Renal cortical epithelial cell (primary cell): Measurements from ENCODE around the gene LUC7L3. TPM values are rescaled to one million over a fixed set of nuclear protein-coding genes. Genes with fewer than 3 reads are reported as not detected.
"Not testable (repeated sequence)": the region's sequence is repeated elsewhere in the genome, so short reads cannot be mapped to it uniquely, and the experiment has no call there.

Experiments used
- DNase-seq: peaks from one replicate; pipeline ENCODE4 v3.0.0-alpha.2; 2011; ENCODE audit warnings: low read depth
- total RNA-seq: library from RNA; depleted of rRNA; stranded (reverse); fragments of >200 nt; gene quantifications from 2 replicates; pipeline ENCODE4 v1.2.3, GENCODE V29; 2014

The LUC7L3 gene
- total RNA-seq: 11.5 and 41.9 TPM in 2 replicates

- peak; percentile 73 for DNase-seq
These were observed at the start of gene LUC7L3 for GRCh38 chr17:50719144-50719923. Gene LUC7L3 (plus strand): TSS chr17:50719603. CDS start chr17:50719733, 130 bp downstream.

GRCh38 chr17:50672071-50672470 is 47.3 kb upstream of the LUC7L3 start:
- no peak for DNase-seq

DNA sequence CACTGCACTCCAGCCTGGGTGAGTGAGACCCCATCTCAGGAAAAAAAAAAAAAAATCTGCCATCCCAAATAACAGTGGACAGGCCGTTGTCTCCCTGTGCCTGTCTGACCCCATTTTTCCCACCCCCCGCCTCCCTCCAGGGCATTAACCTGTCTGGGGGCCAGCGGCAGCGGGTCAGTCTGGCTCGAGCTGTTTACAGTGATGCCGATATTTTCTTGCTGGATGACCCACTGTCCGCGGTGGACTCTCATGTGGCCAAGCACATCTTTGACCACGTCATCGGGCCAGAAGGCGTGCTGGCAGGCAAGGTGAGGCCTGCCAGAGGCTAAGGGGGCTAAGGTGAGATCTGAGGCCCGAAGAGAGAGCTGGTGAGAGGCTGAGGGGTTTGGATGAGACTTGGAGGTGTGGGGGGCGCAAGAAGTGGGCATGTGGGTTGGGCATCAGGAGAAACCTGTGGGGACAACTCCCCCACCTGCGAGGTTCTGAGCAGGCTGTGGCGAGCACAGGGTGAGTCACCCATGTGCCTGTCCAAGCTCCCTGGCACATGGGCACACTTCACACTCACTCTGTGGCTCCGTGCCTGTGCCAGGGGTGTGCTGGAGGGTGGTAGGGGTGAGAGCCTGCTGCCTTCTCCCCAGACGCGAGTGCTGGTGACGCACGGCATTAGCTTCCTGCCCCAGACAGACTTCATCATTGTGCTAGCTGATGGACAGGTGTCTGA is 46.4 kb upstream of the LUC7L3 start:
- DNase-seq: no peak

DNA sequence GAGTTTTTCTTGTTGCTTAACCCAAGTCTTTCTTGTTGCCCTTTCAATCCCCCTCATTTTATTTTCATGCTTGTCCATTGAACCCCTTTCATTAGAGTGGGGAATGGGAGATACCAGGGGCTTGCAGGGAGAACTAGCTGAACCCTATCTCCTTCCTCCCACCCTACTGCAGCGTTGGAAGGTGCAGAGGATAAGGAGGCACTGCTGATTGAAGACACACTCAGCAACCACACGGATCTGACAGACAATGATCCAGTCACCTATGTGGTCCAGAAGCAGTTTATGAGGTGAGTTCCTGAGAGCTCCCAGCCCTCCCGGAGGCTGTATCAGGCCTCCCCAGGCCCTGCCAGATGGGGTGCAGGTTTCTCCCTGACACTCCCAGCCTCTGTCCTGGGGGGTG is 44.2 kb upstream of the LUC7L3 start:
- DNase-seq: no peak

DNA sequence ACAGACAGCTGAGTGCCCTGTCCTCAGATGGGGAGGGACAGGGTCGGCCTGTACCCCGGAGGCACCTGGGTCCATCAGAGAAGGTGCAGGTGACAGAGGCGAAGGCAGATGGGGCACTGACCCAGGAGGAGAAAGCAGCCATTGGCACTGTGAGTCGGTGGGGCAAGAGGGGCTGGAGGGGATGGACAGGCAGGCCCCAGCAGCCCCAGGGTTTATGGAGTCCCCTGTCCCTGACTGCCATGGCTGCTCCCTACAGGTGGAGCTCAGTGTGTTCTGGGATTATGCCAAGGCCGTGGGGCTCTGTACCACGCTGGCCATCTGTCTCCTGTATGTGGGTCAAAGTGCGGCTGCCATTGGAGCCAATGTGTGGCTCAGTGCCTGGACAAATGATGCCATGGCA is 43.8 kb upstream of the LUC7L3 start:
- no peak for DNase-seq

DNA sequence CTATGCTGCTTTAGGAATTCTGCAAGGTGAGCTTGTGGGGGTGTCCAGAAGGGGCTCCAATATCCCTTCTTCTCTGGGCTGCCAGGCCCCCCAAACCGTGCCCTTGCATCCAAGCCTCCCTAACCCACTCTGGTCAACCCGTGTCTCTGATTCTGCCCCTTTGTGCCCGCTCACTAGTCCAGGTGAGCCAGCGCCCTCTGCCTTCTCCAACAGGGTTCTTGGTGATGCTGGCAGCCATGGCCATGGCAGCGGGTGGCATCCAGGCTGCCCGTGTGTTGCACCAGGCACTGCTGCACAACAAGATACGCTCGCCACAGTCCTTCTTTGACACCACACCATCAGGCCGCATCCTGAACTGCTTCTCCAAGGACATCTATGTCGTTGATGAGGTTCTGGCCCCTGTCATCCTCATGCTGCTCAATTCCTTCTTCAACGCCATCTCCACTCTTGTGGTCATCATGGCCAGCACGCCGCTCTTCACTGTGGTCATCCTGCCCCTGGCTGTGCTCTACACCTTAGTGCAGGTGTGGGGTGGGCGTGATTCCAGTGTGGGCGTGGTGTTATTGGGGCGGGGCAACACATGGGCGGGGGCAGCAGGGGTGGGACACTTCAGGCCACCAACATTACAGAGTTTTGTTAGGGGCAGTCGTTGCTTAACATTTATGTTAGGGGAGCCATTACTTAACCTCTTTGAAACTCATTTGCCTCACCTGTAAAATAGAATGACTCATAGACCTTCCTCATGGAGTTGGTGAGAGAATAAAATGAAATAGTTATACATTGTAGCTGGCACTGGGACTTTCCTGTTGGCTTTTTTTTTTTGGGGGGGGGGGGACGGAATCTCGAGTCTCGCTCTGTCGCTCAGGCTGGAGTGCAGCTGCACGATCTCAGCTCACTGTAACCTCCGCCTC is 43.1 kb upstream of the LUC7L3 start:
- no peak for DNase-seq

- no peak for DNase-seq
These were observed 41.5 kb upstream of the LUC7L3 start for GRCh38 chr17:50677851-50678375.

- DNase-seq: no peak
These were observed 40.3 kb upstream of the LUC7L3 start for GRCh38 chr17:50679008-50679544.

- no peak for DNase-seq
These were observed 39.3 kb upstream of the LUC7L3 start for GRCh38 chr17:50680126-50680525.

GRCh38 chr17:50680543-50681262 is 38.7 kb upstream of the LUC7L3 start:
- DNase-seq: not testable (repeated sequence)

DNA sequence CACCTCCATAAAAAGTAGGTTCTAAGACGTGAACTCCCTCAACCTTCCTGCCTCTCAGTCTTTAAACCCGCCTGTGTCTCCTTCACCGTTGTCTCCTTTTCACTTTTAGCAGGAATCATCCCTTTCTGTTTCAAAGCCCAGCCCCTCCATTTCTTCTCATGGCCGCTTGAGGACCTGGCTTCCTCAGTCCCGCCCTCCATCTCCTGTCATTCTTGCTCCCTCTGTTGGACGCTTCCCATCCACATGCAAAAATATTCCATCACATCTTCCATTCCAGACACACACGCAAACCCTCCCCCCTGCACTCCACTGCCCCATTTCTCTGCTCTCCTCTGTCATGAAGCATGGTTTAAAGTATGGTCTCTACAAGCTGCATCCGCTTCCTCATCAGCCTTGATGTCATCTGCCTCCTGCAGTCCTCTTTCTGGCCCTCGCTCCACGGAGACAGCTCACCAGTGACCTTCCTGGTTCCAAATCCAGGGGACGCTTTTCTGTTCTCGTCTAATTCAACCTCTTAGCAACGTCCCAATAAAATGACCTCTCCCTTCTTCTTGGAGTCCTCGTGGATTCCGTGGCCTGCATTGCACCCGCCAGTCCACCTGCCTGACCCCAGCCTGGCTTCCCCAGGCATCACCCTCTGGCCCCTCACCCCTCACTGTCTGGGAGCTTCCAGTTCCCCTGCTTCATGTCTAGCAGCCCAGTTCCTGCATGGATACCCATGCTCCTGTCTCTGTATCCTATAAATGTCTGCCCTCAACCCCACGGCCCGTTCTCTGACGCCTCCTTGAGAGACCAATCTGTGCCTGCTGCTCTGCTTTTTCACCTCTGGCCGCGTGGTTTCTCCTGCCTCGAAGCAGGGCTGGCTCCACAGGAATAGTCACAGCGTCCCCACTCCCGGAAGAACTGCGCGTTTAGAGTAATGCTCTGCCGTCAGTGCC is 37.9 kb upstream of the LUC7L3 start:
- peak; percentile 57 for DNase-seq

- no peak for DNase-seq
These were observed 37.0 kb upstream of the LUC7L3 start for GRCh38 chr17:50682441-50682840.

GRCh38 chr17:50682938-50683337 is 36.5 kb upstream of the LUC7L3 start:
- DNase-seq: no peak

GRCh38 chr17:50683434-50684287 is 35.7 kb upstream of the LUC7L3 start:
- DNase-seq: no peak

DNA sequence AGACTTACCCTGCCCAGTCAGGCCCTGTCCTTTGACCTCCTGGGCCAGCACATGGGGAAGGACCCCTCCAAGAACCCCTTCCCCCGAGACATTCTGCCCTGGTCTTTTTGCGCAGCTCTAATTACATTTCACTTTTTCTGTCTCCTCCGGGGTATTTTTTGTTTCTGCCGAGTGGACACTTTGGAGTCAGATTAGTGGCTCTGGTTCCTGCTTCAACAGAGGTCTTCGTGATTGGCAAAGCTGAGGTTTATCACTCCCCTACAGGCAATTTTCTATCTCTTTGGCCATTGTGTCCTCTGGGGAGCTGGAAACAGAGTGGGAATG is 35.2 kb upstream of the LUC7L3 start:
- no peak for DNase-seq

GRCh38 chr17:50684612-50685333 is 34.6 kb upstream of the LUC7L3 start:
- no peak for DNase-seq

- no peak for DNase-seq
These were observed 34.1 kb upstream of the LUC7L3 start for GRCh38 chr17:50685334-50685665.

- DNase-seq: no peak
These were observed 33.5 kb upstream of the LUC7L3 start for GRCh38 chr17:50685691-50686493.
